Osteoblast (primary cell): Measurements from ENCODE around the gene L1TD1. TPM values are rescaled to one million over a fixed set of nuclear protein-coding genes. Genes with fewer than 3 reads are reported as not detected.
"Not testable (repeated sequence)": the region's sequence is repeated elsewhere in the genome, so short reads cannot be mapped to it uniquely, and the experiment has no call there.

Source experiments
- DNase-seq: peaks from one replicate; pipeline ENCODE4 v3.0.0; 2011; ENCODE audit warnings: low spot score, mixed read lengths; ENCODE audit not compliant: insufficient read length; ENCODE audit errors: missing footprints
- H2AFZ ChIP-seq: 2 replicates; pipeline ENCODE4 v1.6.0; 2011; ENCODE audit warnings: mild to moderate bottlenecking, low read length
- H3K27ac ChIP-seq: 2 replicates; pipeline ENCODE4 v1.5.1; 2011; ENCODE audit warnings: mild to moderate bottlenecking, low read depth, low read length, moderate library complexity
- H3K27me3 ChIP-seq: 2 replicates; pipeline ENCODE4 v1.6.0; 2012; ENCODE audit warnings: mild to moderate bottlenecking, control low read depth, inconsistent platforms, low read length, moderate library complexity; ENCODE audit not compliant: insufficient read depth
- H3K36me3 ChIP-seq: 2 replicates; pipeline ENCODE4 v1.5.1; 2011; ENCODE audit warnings: mild to moderate bottlenecking, low read length, control low read depth, moderate library complexity; ENCODE audit not compliant: insufficient read depth
- H3K4me1 ChIP-seq: 2 replicates; pipeline ENCODE4 v1.5.1; 2011; ENCODE audit warnings: mild to moderate bottlenecking, low read length, control low read depth, moderate library complexity; ENCODE audit not compliant: insufficient read depth
- H3K4me2 ChIP-seq: 2 replicates; pipeline ENCODE4 v1.6.0; 2011; ENCODE audit warnings: mild to moderate bottlenecking, low read length; ENCODE audit not compliant: insufficient read depth
- H3K4me3 ChIP-seq: fragments of 200-600 bp; sonication (generic); 3 replicates; pipeline ENCODE4 v1.5.1; 2012; ENCODE audit warnings: mild to moderate bottlenecking, low read length, inconsistent platforms; ENCODE audit not compliant: insufficient read depth
- H3K79me2 ChIP-seq: 2 replicates; pipeline ENCODE4 v1.6.0; 2012; ENCODE audit warnings: mild to moderate bottlenecking, low read length, control low read depth, inconsistent platforms; ENCODE audit not compliant: insufficient read depth
- H3K9me3 ChIP-seq: 2 replicates; pipeline ENCODE4 v1.5.1; 2011; ENCODE audit warnings: low read depth, low read length, control low read depth
- H4K20me1 ChIP-seq: 2 replicates; pipeline ENCODE4 v1.6.0; 2012; ENCODE audit warnings: mild to moderate bottlenecking, low read length, control low read depth; ENCODE audit not compliant: insufficient read depth
- total RNA-seq: library from RNA; depleted of rRNA; stranded (reverse); fragments of >200 nt; gene quantifications from 2 replicates; pipeline ENCODE4 v1.2.3, GENCODE V29; 2012
- TF ChIP-seq, protein P1 (sequence below): IDR thresholded peaks from 2 replicates; pipeline ENCODE4 v1.5.1; 2011; ENCODE audit warnings: mild to moderate bottlenecking, low read depth, low read length, moderate library complexity; ENCODE audit errors: extremely low read depth

The L1TD1 gene
- total RNA-seq, 1 donor, result not detected

GRCh38 chr1:62240651-62241370 is 46.2 kb downstream of the L1TD1 start:
- no peak overlapping the region for H3K27ac ChIP-seq
- no peak overlapping the region for H3K4me2 ChIP-seq
- no peak for DNase-seq
- no peaks in the 10 kb centered on the region for H3K36me3 ChIP-seq
- no peaks in the 10 kb centered on the region for H4K20me1 ChIP-seq
- H3K9me3 ChIP-seq, result no peaks in the 10 kb centered on the region
- no peaks in the 10 kb centered on the region for H3K79me2 ChIP-seq
- TF ChIP-seq, protein P1, sequence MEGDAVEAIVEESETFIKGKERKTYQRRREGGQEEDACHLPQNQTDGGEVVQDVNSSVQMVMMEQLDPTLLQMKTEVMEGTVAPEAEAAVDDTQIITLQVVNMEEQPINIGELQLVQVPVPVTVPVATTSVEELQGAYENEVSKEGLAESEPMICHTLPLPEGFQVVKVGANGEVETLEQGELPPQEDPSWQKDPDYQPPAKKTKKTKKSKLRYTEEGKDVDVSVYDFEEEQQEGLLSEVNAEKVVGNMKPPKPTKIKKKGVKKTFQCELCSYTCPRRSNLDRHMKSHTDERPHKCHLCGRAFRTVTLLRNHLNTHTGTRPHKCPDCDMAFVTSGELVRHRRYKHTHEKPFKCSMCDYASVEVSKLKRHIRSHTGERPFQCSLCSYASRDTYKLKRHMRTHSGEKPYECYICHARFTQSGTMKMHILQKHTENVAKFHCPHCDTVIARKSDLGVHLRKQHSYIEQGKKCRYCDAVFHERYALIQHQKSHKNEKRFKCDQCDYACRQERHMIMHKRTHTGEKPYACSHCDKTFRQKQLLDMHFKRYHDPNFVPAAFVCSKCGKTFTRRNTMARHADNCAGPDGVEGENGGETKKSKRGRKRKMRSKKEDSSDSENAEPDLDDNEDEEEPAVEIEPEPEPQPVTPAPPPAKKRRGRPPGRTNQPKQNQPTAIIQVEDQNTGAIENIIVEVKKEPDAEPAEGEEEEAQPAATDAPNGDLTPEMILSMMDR, result no peak
- no peaks in the 10 kb centered on the region for H3K4me1 ChIP-seq
- no peak overlapping the region for H2AFZ ChIP-seq
- H3K4me3 ChIP-seq, result no peak overlapping the region
- no peaks in the 10 kb centered on the region for H3K27me3 ChIP-seq

- Histone ChIP-seq H3K79me2 (no peaks in the 10 kb centered on the region), H3K27me3 (no peaks in the 10 kb centered on the region), H4K20me1 (no peaks in the 10 kb centered on the region), H3K36me3 (no peaks in the 10 kb centered on the region), H3K4me3 (no peak overlapping the region), H2AFZ (no peak overlapping the region), H3K9me3 (no peaks in the 10 kb centered on the region), H3K4me1 (no peaks in the 10 kb centered on the region), H3K27ac (no peak overlapping the region), H3K4me2 (no peak overlapping the region)
- TF ChIP-seq, protein P1, result no peak
- peak; percentile 49 for DNase-seq
These were observed 46.9 kb downstream of the L1TD1 start for GRCh38 chr1:62241371-62242131.

DNA sequence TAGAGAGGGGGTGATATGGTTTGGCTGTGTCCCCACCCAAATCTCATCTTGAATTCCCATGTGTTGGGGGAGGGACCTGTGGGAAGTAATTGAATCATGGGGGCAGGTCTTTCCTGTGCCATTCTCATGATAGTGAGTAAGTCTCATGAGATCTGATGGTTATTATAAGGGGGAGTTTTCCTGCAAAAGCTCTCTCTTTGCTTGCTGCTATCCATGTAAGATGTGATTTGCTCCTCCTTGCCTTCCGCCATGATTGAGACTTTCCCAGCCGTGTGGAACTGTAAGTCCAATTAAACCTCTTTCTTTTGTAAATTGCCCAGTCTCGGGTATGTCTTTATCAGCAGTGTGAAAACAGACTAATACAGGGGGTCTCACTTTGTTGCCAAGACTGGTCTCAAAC is 49.7 kb downstream of the L1TD1 start:
- not testable (repeated sequence) for H3K36me3 ChIP-seq, H3K79me2 ChIP-seq, H4K20me1 ChIP-seq, H3K9me3 ChIP-seq, DNase-seq, H3K4me2 ChIP-seq, H3K27ac ChIP-seq, H3K4me3 ChIP-seq, H3K4me1 ChIP-seq, H3K27me3 ChIP-seq, H2AFZ ChIP-seq

DNA sequence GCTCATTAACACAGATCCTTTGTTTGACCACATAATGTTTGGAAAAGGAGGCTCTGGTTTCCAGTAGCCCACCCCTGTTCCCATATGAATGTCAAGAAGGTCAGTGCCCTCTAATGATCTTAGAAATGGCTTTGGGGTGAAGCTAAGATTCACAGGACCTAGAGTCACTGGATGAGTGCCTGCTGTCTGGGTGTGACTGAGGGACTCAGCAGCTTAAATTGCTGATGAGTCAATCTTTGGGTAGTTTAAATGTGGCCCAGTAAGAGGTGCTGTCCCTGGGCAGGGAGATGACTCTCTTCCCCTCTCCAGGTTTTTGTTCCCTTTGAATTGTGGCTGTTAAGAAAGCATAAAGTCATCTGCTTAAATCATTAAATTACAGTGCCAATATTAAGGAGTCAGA is 50.6 kb downstream of the L1TD1 start:
- no peaks in the 10 kb centered on the region for H3K27me3 ChIP-seq
- no peak overlapping the region for H3K4me3 ChIP-seq
- no peaks in the 10 kb centered on the region for H3K79me2 ChIP-seq
- no peak overlapping the region for H3K4me2 ChIP-seq
- DNase-seq, result peak; percentile 51
- TF ChIP-seq, protein P1, result no peak
- no peaks in the 10 kb centered on the region for H3K9me3 ChIP-seq
- no peak overlapping the region for H3K27ac ChIP-seq
- H3K4me1 ChIP-seq, result no peaks in the 10 kb centered on the region
- no peaks in the 10 kb centered on the region for H3K36me3 ChIP-seq
- no peaks in the 10 kb centered on the region for H4K20me1 ChIP-seq
- no peak overlapping the region for H2AFZ ChIP-seq
